ENCODE measurements around the gene MYCBP2.

Gene MYCBP2

DNA sequence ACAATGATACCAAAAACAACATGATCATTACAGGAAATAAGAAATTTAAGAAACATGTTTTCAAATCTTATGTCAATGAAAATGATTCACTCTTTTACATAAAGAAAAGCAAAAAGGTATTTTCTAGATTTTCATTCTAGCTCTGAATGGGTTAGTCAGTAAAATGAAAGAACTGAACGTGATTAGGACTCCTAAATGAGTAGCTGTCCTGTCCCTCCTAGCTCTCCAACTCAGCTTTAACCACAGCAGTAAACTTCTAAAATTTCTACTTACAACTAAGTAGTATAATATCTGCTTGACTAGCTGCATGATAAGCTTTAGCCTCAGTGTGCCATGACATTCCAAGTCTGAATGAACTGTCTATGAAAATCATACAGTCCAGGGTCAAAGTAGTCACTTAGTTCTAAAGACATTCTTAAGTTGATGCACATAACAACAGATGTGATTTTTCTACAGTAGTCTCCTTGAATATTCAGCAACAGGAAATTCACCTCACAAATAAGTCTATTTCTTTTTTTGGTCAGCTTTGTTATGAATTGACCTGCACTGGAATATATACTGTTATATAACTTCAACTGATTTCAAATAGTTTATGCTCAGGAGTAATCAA is 136.4 kb downstream of the MYCBP2 start:
- DNase-seq: no peak

DNA sequence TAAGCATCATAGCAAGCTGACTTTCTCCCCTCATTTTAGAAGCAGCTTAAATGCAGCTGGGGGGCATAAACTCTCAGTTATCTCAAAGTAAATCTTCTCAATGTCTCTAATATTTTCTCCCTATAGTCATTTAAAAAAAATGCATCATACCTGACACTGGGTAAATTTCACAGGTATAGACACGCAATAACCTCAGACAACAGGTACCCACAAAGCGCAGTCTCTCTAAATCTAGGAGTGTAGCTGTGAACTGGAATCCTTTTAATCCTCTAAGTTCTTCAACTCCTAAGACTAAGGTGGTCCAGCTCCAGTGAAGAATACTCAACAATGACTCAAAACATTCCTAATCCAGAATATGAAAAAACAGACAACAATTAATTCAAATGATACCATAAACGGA is 141.2 kb downstream of the MYCBP2 start:
- DNase-seq: no peak

- no peak for DNase-seq
Measured at GRCh38 chr13:77184455-77184854, 142.4 kb downstream of the MYCBP2 start.

GRCh38 chr13:77180011-77180410 is 146.9 kb downstream of the MYCBP2 start:
- no peak for DNase-seq

GRCh38 chr13:77177646-77178045 is 149.2 kb downstream of the MYCBP2 start:
- no peak for DNase-seq

- DNase-seq: no peak
Measured at GRCh38 chr13:77176350-77176749, 150.5 kb downstream of the MYCBP2 start.

DNA sequence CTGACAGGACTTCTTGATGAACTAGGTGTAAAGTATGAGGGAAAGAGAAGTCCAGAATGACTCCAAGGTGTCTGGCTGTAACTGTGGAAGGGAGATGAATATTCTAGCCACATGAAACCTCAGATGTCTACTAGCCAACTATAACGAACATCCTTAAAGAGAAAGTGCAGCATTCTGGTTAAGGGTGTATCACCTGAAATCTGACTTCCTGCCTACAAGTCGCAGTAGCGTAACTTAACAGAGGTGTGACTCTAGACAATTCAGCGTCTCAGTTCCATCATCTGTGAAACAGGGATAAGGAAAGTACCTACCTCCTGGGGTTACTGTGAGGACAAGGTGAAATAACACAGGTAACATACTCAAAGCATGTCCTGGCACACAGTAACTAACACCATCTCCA is 154.2 kb downstream of the MYCBP2 start:
- DNase-seq: no peak

DNA sequence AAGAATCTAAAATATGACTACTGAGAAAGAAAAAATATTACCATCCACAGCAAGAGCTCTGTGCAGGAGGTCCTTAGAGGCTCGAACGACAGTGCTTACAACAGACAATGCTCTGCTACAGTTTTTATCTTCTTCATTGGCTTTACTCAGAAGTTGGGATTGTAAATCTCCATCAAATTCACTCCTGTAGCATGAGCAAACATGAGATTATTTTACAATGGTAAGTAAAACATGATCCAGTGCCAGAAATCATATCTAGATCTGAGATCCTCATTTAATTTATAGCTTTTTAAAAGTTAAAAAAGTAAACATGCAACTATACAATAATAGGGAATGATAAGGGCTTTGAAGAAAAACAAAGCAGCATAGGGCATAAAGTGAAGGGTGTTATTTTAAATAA is 155.4 kb downstream of the MYCBP2 start:
- no peak for DNase-seq

GRCh38 chr13:77168237-77168636 is 158.7 kb downstream of the MYCBP2 start:
- DNase-seq: no peak

DNA sequence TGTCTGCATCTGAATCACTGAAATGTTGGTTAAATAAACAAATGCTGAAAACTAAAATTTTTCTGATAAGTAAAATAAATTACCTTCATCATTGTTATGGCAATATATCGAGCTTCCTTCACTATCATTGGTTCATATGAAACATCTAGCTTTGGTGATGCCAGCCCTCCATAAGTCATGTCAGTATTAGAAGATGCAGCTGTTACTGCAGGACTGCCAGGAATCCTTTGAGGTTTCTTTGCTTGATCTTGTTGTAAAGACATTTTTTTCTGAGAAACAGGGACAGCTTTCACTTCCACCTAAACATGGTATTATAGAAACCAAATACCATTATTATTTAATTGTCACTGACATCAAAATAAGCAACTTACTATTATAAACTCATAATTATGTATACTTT is 176.2 kb downstream of the MYCBP2 start:
- DNase-seq: no peak

GRCh38 chr13:77143431-77143830 is 183.5 kb downstream of the MYCBP2 start:
- DNase-seq: no peak

GRCh38 chr13:77139306-77139705 is 187.6 kb downstream of the MYCBP2 start:
- no peak for DNase-seq

- DNase-seq: no peak
Measured at GRCh38 chr13:77138813-77139212, 188.1 kb downstream of the MYCBP2 start.

DNA sequence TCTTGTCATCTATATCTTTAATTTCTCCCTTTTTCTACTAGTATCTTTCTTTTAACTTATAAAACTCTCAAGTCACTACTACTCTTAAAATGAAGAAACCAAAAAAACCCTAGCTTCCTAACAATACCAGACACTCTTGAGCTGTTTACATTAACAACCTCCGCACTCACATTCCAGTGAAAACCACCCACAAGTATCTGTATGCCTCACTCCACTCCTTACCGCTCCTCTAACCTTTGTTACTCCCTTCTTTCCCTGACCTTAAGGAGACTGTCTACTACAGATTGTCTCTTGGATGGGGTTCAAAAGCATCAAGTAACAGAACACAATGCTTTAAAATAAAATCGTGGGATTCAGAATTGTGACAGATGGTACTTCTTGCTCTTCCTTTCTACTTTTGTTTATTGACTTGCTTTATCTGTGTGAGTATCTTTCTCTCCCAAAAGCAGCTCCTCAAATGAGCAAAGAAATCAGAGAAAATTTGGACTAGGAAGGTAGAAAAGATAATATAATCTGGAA is 189.9 kb downstream of the MYCBP2 start:
- peak; percentile 68 for DNase-seq

- no peak for DNase-seq
Measured at GRCh38 chr13:77124423-77124822, 202.5 kb downstream of the MYCBP2 start.

DNA sequence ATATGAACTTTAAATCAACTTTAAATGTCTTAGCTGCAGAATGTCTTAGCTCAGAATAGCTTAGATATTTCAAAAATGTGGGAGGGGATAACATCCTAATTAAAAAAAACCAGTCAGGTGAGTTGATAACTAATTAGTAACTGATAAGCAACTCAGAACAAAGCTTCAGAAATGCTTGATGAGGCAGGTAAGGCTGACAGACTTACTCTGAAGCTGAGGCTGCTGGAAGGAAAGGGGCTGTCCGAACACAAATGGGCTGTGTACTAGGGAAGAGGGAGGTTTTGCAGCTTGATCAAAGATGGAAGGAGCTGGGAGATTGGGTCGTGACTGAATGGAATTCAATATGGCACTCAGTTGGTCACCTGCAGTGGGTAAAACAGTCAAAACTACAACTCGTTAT is 208.8 kb downstream of the MYCBP2 start:
- DNase-seq: no peak

DNA sequence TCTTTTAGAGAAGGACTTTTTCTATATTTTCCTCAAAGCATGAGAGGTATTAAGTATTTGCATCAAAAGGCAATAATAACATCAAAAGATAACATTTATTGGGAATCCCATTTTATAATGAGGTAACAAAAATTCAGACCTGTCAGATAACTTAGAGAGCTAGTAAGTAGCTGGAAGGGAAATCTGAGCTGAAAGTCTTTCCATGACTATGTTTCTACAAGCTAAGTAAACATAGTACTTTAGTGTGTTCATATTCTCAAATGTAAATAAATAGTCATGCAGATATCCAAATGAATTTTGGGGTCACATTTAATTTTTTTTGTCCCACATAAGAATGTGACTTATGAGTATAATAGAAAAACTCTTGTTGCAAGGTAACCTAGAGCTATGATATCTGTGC is 212.6 kb downstream of the MYCBP2 start:
- no peak for DNase-seq

DNA sequence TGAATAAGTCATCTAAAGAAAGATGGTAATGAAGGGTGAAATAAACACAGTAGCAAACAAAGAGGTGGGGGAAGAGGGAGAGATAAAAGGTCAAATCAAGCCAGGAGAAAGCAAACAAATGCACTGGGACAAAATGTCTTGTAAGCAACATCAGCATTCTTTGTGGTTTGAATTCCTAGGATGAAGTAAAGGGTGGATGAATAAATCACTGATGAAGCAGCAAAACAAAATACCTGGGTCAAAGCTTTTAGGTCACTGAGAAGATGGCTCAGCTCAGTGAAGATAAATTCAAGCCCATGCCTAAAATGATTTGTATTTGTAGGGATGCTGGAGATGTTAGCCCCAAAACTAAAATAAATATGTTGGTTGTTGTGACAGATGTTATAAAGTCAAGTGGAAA is 213.4 kb downstream of the MYCBP2 start:
- DNase-seq: peak; percentile 74

- DNase-seq: no peak
Measured at GRCh38 chr13:77105051-77105450, 221.8 kb downstream of the MYCBP2 start.

DNA sequence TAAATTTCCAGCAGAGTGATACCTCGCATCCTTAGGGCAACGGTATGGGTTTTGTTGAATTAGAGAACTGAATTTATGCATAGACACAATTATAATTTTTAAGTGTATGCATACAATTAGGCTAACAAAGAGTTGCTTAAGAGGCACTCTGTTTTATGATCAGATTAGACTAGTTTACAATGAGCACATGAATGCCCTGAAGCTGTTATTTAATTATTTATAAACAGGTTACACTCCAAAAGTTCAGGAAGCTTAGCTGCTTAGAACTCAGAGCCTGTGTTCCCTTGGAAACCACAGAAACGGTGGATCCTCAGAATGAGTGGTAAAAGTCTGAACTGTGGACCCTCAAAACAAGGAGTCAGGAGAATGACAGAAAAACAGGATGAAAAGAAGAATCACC is 227.5 kb downstream of the MYCBP2 start:
- DNase-seq: no peak

DNA sequence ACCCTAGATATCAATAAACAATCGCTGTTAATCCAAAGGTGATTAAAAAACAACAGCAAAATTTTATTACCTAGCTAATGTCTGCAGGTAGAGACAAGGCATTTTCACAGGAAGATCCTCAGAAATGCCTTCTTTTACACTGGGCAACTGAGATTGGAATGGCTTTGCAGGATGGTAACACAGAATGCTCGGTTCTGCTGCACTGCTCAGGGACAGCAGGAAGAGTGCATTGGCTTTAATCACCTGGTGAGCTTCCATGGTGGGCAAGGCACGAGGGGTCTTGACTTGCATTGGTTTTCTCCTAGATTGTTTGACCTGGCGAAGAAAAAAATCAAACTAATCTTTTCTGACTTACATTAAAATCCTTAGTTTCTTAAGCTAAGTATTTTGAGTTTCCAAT is 231.6 kb downstream of the MYCBP2 start:
- no peak for DNase-seq

DNA sequence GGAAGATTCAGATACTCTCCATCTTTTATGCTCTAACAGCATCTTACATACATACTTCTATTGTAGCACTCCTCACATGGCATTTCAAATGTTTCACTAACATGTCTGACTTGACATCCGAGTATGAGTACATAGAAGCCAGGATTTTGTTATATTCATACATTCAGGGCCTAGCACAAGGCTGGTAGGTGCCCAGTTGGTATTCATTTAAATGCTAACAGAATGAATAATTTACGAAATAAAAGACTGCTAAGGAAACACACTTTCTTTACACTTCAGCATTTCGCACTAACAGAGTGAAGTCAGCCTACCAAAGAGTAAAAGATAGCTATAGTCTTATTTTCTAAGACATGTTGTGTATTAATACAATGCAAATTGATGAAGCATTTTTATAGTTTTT is 232.1 kb downstream of the MYCBP2 start:
- DNase-seq: no peak

DNA sequence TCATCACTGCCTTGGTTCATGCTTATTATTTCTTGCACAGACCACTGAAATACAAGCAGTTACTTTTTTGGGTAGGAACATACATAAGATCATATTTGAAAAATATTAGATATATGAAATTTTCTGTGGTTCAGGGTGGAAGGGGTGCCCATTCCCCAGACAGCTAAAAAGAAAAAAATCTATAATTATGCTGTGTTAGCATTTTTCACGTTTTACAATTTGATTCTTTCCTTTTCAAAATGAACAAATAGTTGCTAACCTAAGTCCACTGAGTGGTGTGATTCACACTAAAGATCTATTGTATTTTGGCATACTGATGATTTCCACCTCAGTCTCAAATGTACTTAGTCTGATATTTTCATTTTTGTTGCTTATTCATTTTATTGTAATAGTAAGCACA is 233.2 kb downstream of the MYCBP2 start:
- DNase-seq: no peak

DNA sequence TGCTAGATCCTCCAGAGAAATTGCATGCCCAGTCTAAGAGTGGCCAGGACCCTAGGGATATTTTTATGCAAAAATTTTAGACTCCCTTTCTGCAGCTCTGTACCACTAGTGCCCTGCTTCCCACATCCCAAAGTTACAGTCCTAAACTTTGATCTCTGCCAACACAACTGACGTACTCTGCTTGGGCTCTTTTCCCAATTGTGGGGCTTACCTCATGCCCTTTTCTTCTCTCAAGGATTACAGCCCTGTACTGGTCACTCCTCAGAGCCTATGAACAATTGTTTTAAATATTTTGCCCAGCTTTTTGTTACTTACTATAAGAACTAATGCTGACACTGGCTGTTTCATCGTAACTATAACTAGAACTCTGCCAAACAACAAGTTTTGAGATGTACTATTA is 242.1 kb downstream of the MYCBP2 start:
- DNase-seq: no peak

DNA sequence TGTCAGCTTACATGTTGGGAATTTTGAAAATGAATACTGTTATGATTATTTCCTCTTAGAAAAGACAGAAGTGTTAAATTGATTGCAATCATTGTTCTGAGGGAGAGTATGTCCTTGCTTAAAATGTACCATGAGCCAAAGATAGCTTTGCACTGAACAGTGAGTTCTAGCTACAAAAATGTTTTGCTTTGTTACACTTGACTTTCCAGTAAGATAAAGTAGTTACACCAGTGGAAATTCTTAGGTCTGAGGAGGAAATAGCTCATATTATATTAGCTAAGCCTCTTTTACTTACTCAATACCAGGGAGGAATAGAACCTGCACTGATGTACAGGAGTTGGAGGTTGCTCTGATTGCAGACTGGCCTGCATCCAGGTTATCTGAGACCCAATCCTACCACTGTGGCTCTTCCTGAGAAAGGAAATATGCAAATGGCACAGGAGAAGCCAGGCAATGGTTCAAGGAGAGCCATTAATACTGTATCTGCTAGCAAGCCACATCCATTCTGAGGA is 246.9 kb downstream of the MYCBP2 start:
- no peak for DNase-seq
